IMR-90 (cell line): ENCODE results near the gene HSFX3. TPM values are rescaled to one million over a fixed set of nuclear protein-coding genes. Genes with fewer than 3 reads are reported as not detected.

Source experiments
- ATAC-seq: fragments of 200-7000 bp; cut with Tn5 transposase; 2 replicates; pipeline ENCODE4 v1.9.1; 2020; ENCODE audit warnings: low read depth, mild to moderate bottlenecking, moderate library complexity
- BruUV-seq: library from RNA; stranded (reverse); fragments of 400-500 nt; replicated peaks from 2 replicates; lab custom pipeline; 2021; lab: Mats Ljungman, UMichigan
- CTCF ChIA-PET: fragments of 300-600 bp; formaldehyde crosslinking; extraction: SDS; loops from one replicate; lab custom pipeline; 2021; ENCODE audit warnings: antibody characterized with exemption; lab: Yijun Ruan, JAX
- POLR2A ChIA-PET: fragments of 300-600 bp; sonication (Branson Sonifier 250); formaldehyde crosslinking; loops from one replicate; lab custom pipeline; 2022; ENCODE audit warnings: antibody characterized with exemption; ENCODE audit not compliant: unreplicated experiment; lab: Charles Lee
- DNase-seq: peaks from one replicate; pipeline ENCODE4 v3.0.0; 2013
- H2AFZ ChIP-seq: replicated peaks from 2 replicates; pipeline ENCODE3; 2013; ENCODE audit warnings: low read length, mild to moderate bottlenecking; ENCODE audit not compliant: poor library complexity
- H2AK5ac ChIP-seq: 2 replicates; pipeline ENCODE4 v1.6.1; 2013; ENCODE audit warnings: low read depth, low read length, inconsistent platforms
- H2AK9ac ChIP-seq: replicated peaks from 2 replicates; pipeline ENCODE3; 2013; ENCODE audit warnings: mild to moderate bottlenecking, low read depth, low read length, moderate library complexity; ENCODE audit not compliant: poor library complexity
- H2BK120ac ChIP-seq: 2 replicates; pipeline ENCODE4 v1.6.1; 2013; ENCODE audit warnings: low read depth, low read length, inconsistent platforms
- H2BK15ac ChIP-seq: 3 replicates; pipeline ENCODE4 v1.6.1; 2013; ENCODE audit warnings: low read depth, low read length, inconsistent platforms
- H2BK20ac ChIP-seq: 2 replicates; pipeline ENCODE4 v1.6.1; 2013; ENCODE audit warnings: low read depth, mild to moderate bottlenecking, inconsistent platforms, low read length, moderate library complexity
- H2BK5ac ChIP-seq: 2 replicates; pipeline ENCODE4 v1.6.1; 2013; ENCODE audit warnings: mild to moderate bottlenecking, low read depth, low read length, inconsistent platforms; ENCODE audit not compliant: poor library complexity, severe bottlenecking
- H3K14ac ChIP-seq: replicated peaks from 2 replicates; pipeline ENCODE4 v1.6.1; 2013; ENCODE audit warnings: low read depth, low read length, inconsistent platforms
- H3K18ac ChIP-seq: 2 replicates; pipeline ENCODE4 v1.6.1; 2013; ENCODE audit warnings: low read depth, low read length, control low read depth
- H3K23ac ChIP-seq: 2 replicates; pipeline ENCODE4 v1.6.1; 2013; ENCODE audit warnings: low read depth, low read length, inconsistent platforms
- H3K27ac ChIP-seq: 2 replicates; pipeline ENCODE4 v1.5.1; 2013; ENCODE audit warnings: mild to moderate bottlenecking, control low read depth, low read length; ENCODE audit not compliant: insufficient read depth
- H3K27me3 ChIP-seq: 2 replicates; pipeline ENCODE4 v1.6.1; 2013; ENCODE audit warnings: low read length; ENCODE audit not compliant: control insufficient read depth, insufficient read depth
- H3K36me3 ChIP-seq: 2 replicates; pipeline ENCODE4 v1.6.1; 2013; ENCODE audit warnings: low read length, mixed read lengths; ENCODE audit not compliant: control insufficient read depth, insufficient read depth
- H3K4ac ChIP-seq: 2 replicates; pipeline ENCODE4 v1.6.1; 2013; ENCODE audit warnings: low read depth, low read length, inconsistent platforms
- H3K4me1 ChIP-seq: 2 replicates; pipeline ENCODE4 v1.6.1; 2013; ENCODE audit warnings: low read length, mixed read lengths; ENCODE audit not compliant: control insufficient read depth, insufficient read depth
- H3K4me2 ChIP-seq: 2 replicates; pipeline ENCODE4 v1.6.1; 2013; ENCODE audit warnings: low read depth, mild to moderate bottlenecking, control low read depth, low read length, moderate library complexity
- H3K4me3 ChIP-seq: 2 replicates; pipeline ENCODE4 v1.5.1; 2013; ENCODE audit warnings: low read depth, mild to moderate bottlenecking, control low read depth, low read length, moderate library complexity; ENCODE audit not compliant: insufficient read depth
- H3K56ac ChIP-seq: 2 replicates; pipeline ENCODE4 v1.6.1; 2013; ENCODE audit warnings: low read length, inconsistent platforms; ENCODE audit not compliant: insufficient read depth; ENCODE audit errors: extremely low read depth
- H3K79me1 ChIP-seq, 2 experiments: 2 replicates each; pipeline ENCODE4 v1.6.1; 2013; ENCODE audit warnings: low read length in 2 of 2, inconsistent platforms in 1 of 2, low read depth in 1 of 2
- H3K9ac ChIP-seq: 2 replicates; pipeline ENCODE4 v1.6.1; 2013; ENCODE audit warnings: low read depth, low read length, control low read depth
- H3K9me1 ChIP-seq: 2 replicates; pipeline ENCODE4 v1.6.1; 2013; ENCODE audit warnings: low read length, inconsistent platforms; ENCODE audit not compliant: insufficient read depth
- H3K9me3 ChIP-seq: 2 replicates; pipeline ENCODE4 v1.6.1; 2013; ENCODE audit warnings: low read length; ENCODE audit not compliant: control insufficient read depth, insufficient read depth
- H4K20me1 ChIP-seq: 2 replicates; pipeline ENCODE4 v1.6.1; 2013; ENCODE audit warnings: low read length, inconsistent platforms; ENCODE audit not compliant: insufficient read depth
- H4K5ac ChIP-seq: 2 replicates; pipeline ENCODE4 v1.6.1; 2013; ENCODE audit warnings: mild to moderate bottlenecking, low read depth, low read length, control low read depth
- H4K8ac ChIP-seq, 2 experiments: 2 replicates each; pipeline ENCODE4 v1.6.1; 2013; ENCODE audit warnings: low read depth in 2 of 2, low read length in 2 of 2, control low read depth in 1 of 2, inconsistent platforms in 1 of 2
- H4K91ac ChIP-seq: 2 replicates; pipeline ENCODE4 v1.6.1; 2013; ENCODE audit warnings: low read depth, low read length, inconsistent platforms; ENCODE audit not compliant: insufficient read depth
- ELK1 ChIP-seq: fragments of 150-350 bp; IDR thresholded peaks from 2 replicates; pipeline ENCODE4 v1.6.1; 2016; ENCODE audit warnings: low read depth, mild to moderate bottlenecking, low read length, moderate library complexity, borderline replicate concordance
- FOS ChIP-seq: fragments of 150-350 bp; IDR thresholded peaks from 2 replicates; pipeline ENCODE4 v1.6.1; 2016; ENCODE audit warnings: low read depth, low read length
- MAFK ChIP-seq: IDR thresholded peaks from 2 replicates; pipeline ENCODE4 v1.6.1; 2012; ENCODE audit warnings: low read depth, low read length, improper control_type of control experiment
- NFE2L2 ChIP-seq: fragments of 150-350 bp; IDR thresholded peaks from 2 replicates; pipeline ENCODE4 v1.6.1; 2016; ENCODE audit warnings: low read depth, mild to moderate bottlenecking, low read length
- WGBS, 2 experiments: methylation state at CpG; one replicate each; pipeline versions ENCODE4 v1.1.5 to v1.1.7; 2013; ENCODE audit warnings: missing lambda C conversion rate in 2 of 2; ENCODE audit not compliant: insufficient read length in 1 of 2; ENCODE audit errors: extremely low coverage in 2 of 2; 5-methylcytosine and 5-hydroxymethylcytosine counted together
- dilution Hi-C: fragments of 300-500 bp; cut with HindIII; formaldehyde crosslinking; loops from one replicate; pipeline ENCODE4 v1.14.3; 2018; ENCODE audit warnings: low sequenced_read_pairs; ENCODE audit not compliant: unreplicated experiment
- in situ Hi-C: fragments of 300-500 bp; cut with MboI; formaldehyde crosslinking; loops from 3 replicates; pipeline ENCODE4 v1.14.3; 2019; ENCODE audit warnings: low sequenced_read_pairs, inconsistent platforms, mixed read lengths
- intact Hi-C: fragments of 100-400 bp; cut with micrococcal nuclease; formaldehyde crosslinking; loops from 2 replicates; pipeline ENCODE4 v1.10.0; 2022
- polyA plus RNA-seq, 3 experiments: library from polyadenylated mRNA; depleted of rRNA; stranded (reverse); fragments of >200 nt; gene quantifications; 2 replicates each; pipeline ENCODE4 v1.2.3, GENCODE V29; 2012; ENCODE audit warnings: low replicate concordance in 1 of 3
- total RNA-seq: library from RNA; depleted of rRNA; stranded (reverse); fragments of >200 nt; gene quantifications from 2 replicates; pipeline ENCODE4 v1.2.3, GENCODE V29; 2012; rRNA removed

Gene HSFX3
- total and polyA plus RNA-seq, 2 of the 4 experiments (the other 2 are of a cell fraction) = not detected

GRCh38 chrX:149498767-149499166, 51.0 kb downstream of the HSFX3 start:
- Histone ChIP-seq H2BK5ac (no peak overlapping the region), H4K5ac (no peak overlapping the region), H2AK9ac (no peak overlapping the region), H3K9me1 (peaks cover 4% of the 10 kb centered on the region; the same call in 1 of the 2 replicates), H4K91ac (no peak overlapping the region), H4K20me1 (no peaks in the 10 kb centered on the region), H3K36me3 (peaks cover 28% of the 10 kb centered on the region), H3K9ac (no peak overlapping the region), H3K4me2 (no peak overlapping the region), H3K27me3 (no peaks in the 10 kb centered on the region), H2BK120ac (no peak overlapping the region), H4K8ac (no peak overlapping the region), H3K56ac (no peak overlapping the region), H3K23ac (no peak overlapping the region), H3K9me3 (no peaks in the 10 kb centered on the region), H2AFZ (no peak overlapping the region), H3K14ac (no peak overlapping the region), H3K4ac (no peak overlapping the region), H3K18ac (no peak overlapping the region), H2BK15ac (no peak overlapping the region), H2BK20ac (no peak overlapping the region), H3K4me3 (no peak overlapping the region), H2AK5ac (no peak overlapping the region), H3K27ac (no peak overlapping the region), H3K79me1 (peaks cover 4 to 7% of the 10 kb centered on the region in 2 experiments; a peak in 1 of 4 replicates), H3K4me1 (no peaks in the 10 kb centered on the region)
- no CpG with 5 or more reads among the region's 4 CpGs for WGBS, 2 experiments
- intact Hi-C loops = no loop called here
- BruUV-seq = no TSS peak
- POLR2A ChIA-PET = no interaction called here
- ATAC-seq (no peak), DNase-seq (no peak)
- in situ Hi-C loops = no loop called here
- dilution Hi-C loops = no loop called here
- TF ChIP-seq ELK1 (no peak), MAFK (peak; percentile 77), FOS (no peak), NFE2L2 (no peak)
- CTCF ChIA-PET = no interaction called here

Other genes with a start within 250 kb of the HSFX3 start
- gene IDS, start 44.6 kb downstream of the HSFX3 start, total RNA-seq = 22.8 and 26.3 TPM in 2 replicates
- 56.9 and 62.7 TPM in 2 replicates for gene IDS, start 44.6 kb downstream of the HSFX3 start, polyA plus RNA-seq (2012; rRNA removed)
- 15.3 and 16.8 TPM in 2 replicates for gene EOLA1, start 8.9 kb downstream of the HSFX3 start, total RNA-seq
- gene EOLA1, start 8.9 kb downstream of the HSFX3 start, polyA plus RNA-seq (2012; rRNA removed) = 15.2 and 15.5 TPM in 2 replicates
- gene MAGEA9B, start 37.5 kb upstream of the HSFX3 start, total RNA-seq = not detected in 2 replicates
- gene MAGEA9B, start 37.5 kb upstream of the HSFX3 start, polyA plus RNA-seq (2012; rRNA removed) = not detected in 2 replicates
- gene HSFX2, start 45.4 kb upstream of the HSFX3 start, total RNA-seq = not detected in 2 replicates
- 0.34 and 0.36 TPM in 2 replicates for gene HSFX2, start 45.4 kb upstream of the HSFX3 start, polyA plus RNA-seq (2012; rRNA removed)
- gene TMEM185A, start 81.9 kb upstream of the HSFX3 start, total RNA-seq = 9.7 and 10.3 TPM in 2 replicates
- gene TMEM185A, start 81.9 kb upstream of the HSFX3 start, polyA plus RNA-seq (2012; rRNA removed) = 10.6 and 12.2 TPM in 2 replicates
- not detected in 2 replicates for gene MAGEA11, start 162.1 kb upstream of the HSFX3 start, total RNA-seq
- not detected in 2 replicates for gene MAGEA11, start 162.1 kb upstream of the HSFX3 start, polyA plus RNA-seq (2012; rRNA removed)
- gene HSFX1, start 224.1 kb upstream of the HSFX3 start, total RNA-seq = under 0.01 and 0.18 TPM in 2 replicates
- 0.20 and 0.36 TPM in 2 replicates for gene HSFX1, start 224.1 kb upstream of the HSFX3 start, polyA plus RNA-seq (2012; rRNA removed)
- gene MAGEA9, start 232.0 kb upstream of the HSFX3 start, total RNA-seq = not detected in 2 replicates
- not detected in 2 replicates for gene MAGEA9, start 232.0 kb upstream of the HSFX3 start, polyA plus RNA-seq (2012; rRNA removed)